Endothelial cell of umbilical vein (primary cell): ENCODE data around the gene CCR8. TPM values are rescaled to one million over a fixed set of nuclear protein-coding genes. Genes with fewer than 3 reads are reported as not detected.
"Not testable (repeated sequence)": the region's sequence is repeated elsewhere in the genome, so short reads cannot be mapped to it uniquely, and the experiment has no call there.

Experiments
- BruUV-seq: library from RNA; stranded (reverse); fragments of 400-500 nt; replicated peaks from 2 replicates; lab custom pipeline; 2021; lab: Mats Ljungman, UMichigan
- CTCF ChIA-PET: fragments of 300-600, 350-600 bp; sonication (Branson Sonifier 250); formaldehyde crosslinking; loops from one replicate; lab custom pipeline; 2021; ENCODE audit warnings: antibody characterized with exemption, inconsistent platforms; lab: Charles Lee
- POLR2A ChIA-PET: fragments of 300-600, 350-600 bp; sonication (Branson Sonifier 250); formaldehyde crosslinking; loops from one replicate; lab custom pipeline; 2021; ENCODE audit warnings: antibody characterized with exemption, inconsistent platforms; lab: Charles Lee
- DNase-seq: peaks from one replicate; pipeline ENCODE4 v3.0.0-alpha.2; 2011; ENCODE audit warnings: low read depth, low spot score
- FAIRE-seq: peaks from 2 replicates; lab custom pipeline; 2011; peaks lifted over from hg19 to GRCh38; lab: Jason Lieb, UNC
- H2AFZ ChIP-seq: 2 replicates; pipeline ENCODE4 v1.6.0; 2012; ENCODE audit warnings: low read depth, low read length, control low read depth, inconsistent platforms
- H3K27ac ChIP-seq: 2 replicates; pipeline ENCODE4 v1.5.1; 2011; ENCODE audit warnings: low read depth, mild to moderate bottlenecking, control low read depth, low read length, moderate library complexity; ENCODE audit not compliant: insufficient read depth
- H3K27me3 ChIP-seq, 2 experiments: 2 replicates each; pipeline versions ENCODE4 v1.6.0 to v1.6.1; 2011; ENCODE audit warnings: low read length in 2 of 2, mixed read lengths in 1 of 2; ENCODE audit not compliant: control insufficient read depth in 2 of 2, insufficient read depth in 2 of 2
- H3K36me3 ChIP-seq, 2 experiments: 2 replicates in 1 of 2; 3 replicates in 1 of 2; pipeline ENCODE4 v1.5.1; 2011; ENCODE audit warnings: low read length in 2 of 2, mild to moderate bottlenecking in 1 of 2, moderate library complexity in 1 of 2; ENCODE audit not compliant: control insufficient read depth in 2 of 2, insufficient read depth in 2 of 2; ENCODE audit errors: extremely low read depth in 1 of 2
- H3K4me1 ChIP-seq: 3 replicates; pipeline ENCODE4 v1.5.1; 2011; ENCODE audit warnings: mild to moderate bottlenecking, low read length; ENCODE audit not compliant: control insufficient read depth, insufficient read depth; ENCODE audit errors: extremely low read depth
- H3K4me2 ChIP-seq: 2 replicates; pipeline ENCODE4 v1.6.1; 2011; ENCODE audit warnings: low read length, control low read depth, mixed read lengths; ENCODE audit not compliant: insufficient read depth
- H3K4me3 ChIP-seq, 3 experiments: fragments of 200-600 bp in 1 of 3; sonication (generic), shearing (Covaris generic) in 1 of 3; replicated peaks in 1 of 3; 2 replicates each; pipeline ENCODE4 v1.5.1; 2011 to 2016; ENCODE audit warnings: control low read depth in 3 of 3, low read length in 3 of 3, mild to moderate bottlenecking in 2 of 3, inconsistent platforms in 1 of 3, low read depth in 1 of 3, moderate library complexity in 1 of 3; ENCODE audit not compliant: insufficient read depth in 1 of 3
- H3K79me2 ChIP-seq: 2 replicates; pipeline ENCODE4 v1.6.0; 2012; ENCODE audit warnings: low read length, inconsistent platforms; ENCODE audit not compliant: control insufficient read depth, insufficient read depth
- H3K9ac ChIP-seq: replicated peaks from 2 replicates; pipeline ENCODE3; 2011; ENCODE audit warnings: low read length, control low read depth; ENCODE audit not compliant: insufficient read depth; ENCODE audit errors: extremely low read depth
- H3K9me1 ChIP-seq: replicated peaks from 3 replicates; pipeline ENCODE4 v1.6.0; 2011; ENCODE audit warnings: mild to moderate bottlenecking, low read length; ENCODE audit not compliant: control insufficient read depth, insufficient read depth; ENCODE audit errors: extremely low read depth
- H3K9me3 ChIP-seq: replicated peaks from 2 replicates; pipeline ENCODE4 v1.5.1; 2012; ENCODE audit warnings: low read length, inconsistent platforms; ENCODE audit not compliant: control insufficient read depth, insufficient read depth
- H4K20me1 ChIP-seq: replicated peaks from 2 replicates; pipeline ENCODE3; 2011; ENCODE audit warnings: mild to moderate bottlenecking, low read length; ENCODE audit not compliant: control insufficient read depth, insufficient read depth; ENCODE audit errors: extremely low read depth
- CTCF ChIP-seq, 2 donors: IDR thresholded peaks; 1 replicate in 1 of 2; 2 replicates in 1 of 2; pipeline ENCODE4 v1.5.1; 2011; ENCODE audit warnings: low read length in 2 of 2, mild to moderate bottlenecking in 2 of 2, moderate library complexity in 2 of 2, control low read depth in 1 of 2, inconsistent platforms in 1 of 2, low read depth in 1 of 2; ENCODE audit not compliant: insufficient read depth in 1 of 2; ENCODE audit errors: extremely low read depth in 1 of 2
- EZH2 ChIP-seq: IDR thresholded peaks from 2 replicates; pipeline ENCODE4 v1.6.1; 2012; ENCODE audit warnings: borderline replicate concordance, low read depth, mild to moderate bottlenecking, moderate library complexity, low read length, inconsistent platforms; ENCODE audit not compliant: severe bottlenecking
- FOS ChIP-seq: IDR thresholded peaks from 2 replicates; pipeline ENCODE4 v1.6.1; 2011; ENCODE audit warnings: mild to moderate bottlenecking, low read length, moderate library complexity, borderline replicate concordance; ENCODE audit not compliant: insufficient read depth
- GATA2 ChIP-seq: IDR thresholded peaks from 2 replicates; pipeline ENCODE4 v1.7.0; 2011; ENCODE audit warnings: low read depth, mild to moderate bottlenecking, moderate library complexity, mixed read lengths, low read length; ENCODE audit not compliant: insufficient read length, insufficient read depth
- MAX ChIP-seq: IDR thresholded peaks from 2 replicates; pipeline ENCODE4 v1.6.1; 2011; ENCODE audit not compliant: insufficient read depth, insufficient read length
- MYC ChIP-seq: IDR thresholded peaks from one replicate; pipeline ENCODE4 v1.6.1; 2011; ENCODE audit warnings: mild to moderate bottlenecking, low read depth, low read length
- dilution Hi-C: fragments of 300-500 bp; cut with MboI; formaldehyde crosslinking; loops from one replicate; pipeline ENCODE4 v1.15.0; 2019; ENCODE audit warnings: low sequenced_read_pairs; ENCODE audit not compliant: extremely low pct_ligation_motif_present
- intact Hi-C: fragments of 100-400 bp; cut with micrococcal nuclease; formaldehyde crosslinking; loops from one replicate; pipeline ENCODE4 v1.10.0; 2022
- polyA plus RNA-seq, 4 experiments: library from polyadenylated mRNA; depleted of rRNA in 3 of 4; stranded (reverse) in 3 of 4; unstranded in 1 of 4; fragments of >200 nt; gene quantifications; 2 replicates each; pipeline versions ENCODE4 v1.2.1 to v1.2.3, GENCODE V29; 2011 to 2012; ENCODE audit warnings: missing spikeins in 1 of 4
- total RNA-seq: library from RNA; stranded (reverse); gene quantifications from 2 replicates; pipeline ENCODE4 v1.2.3, GENCODE V29; 2021

Gene CCR8
- total and polyA plus RNA-seq, 2 donors (not counting 3 experiments of a cell fraction or from before 2014, with no cell fraction given), result not detected

GRCh38 chr3:39362192-39362591, 32.7 kb downstream of the CCR8 start:
- H4K20me1 ChIP-seq, result no peaks in the 10 kb centered on the region
- H3K9ac ChIP-seq, result no peak overlapping the region
- dilution Hi-C loops, result no loop called here
- H3K4me2 ChIP-seq, result no peak overlapping the region
- BruUV-seq, result no TSS peak
- H3K27ac ChIP-seq, result no peak overlapping the region
- TF ChIP-seq GATA2 (no peak), EZH2 (no peak), MYC (no peak), MAX (no peak)
- ChIA-PET POLR2A (no interaction called here), CTCF (no interaction called here)
- no peaks in the 10 kb centered on the region for H3K4me1 ChIP-seq
- no peaks in the 10 kb centered on the region for H3K79me2 ChIP-seq
- intact Hi-C loops, result no loop called here
- no peaks in the 10 kb centered on the region for H3K9me1 ChIP-seq
- FAIRE-seq, result no peak
- H3K27me3 ChIP-seq, result peaks cover 2 to 6% of the 10 kb centered on the region in 2 experiments
- DNase-seq, result no peak
- no peaks in the 10 kb centered on the region for H3K9me3 ChIP-seq
- H3K36me3 ChIP-seq, result no peaks in the 10 kb centered on the region
- H3K4me3 ChIP-seq, result no peak overlapping the region
- no peak overlapping the region for H2AFZ ChIP-seq

- FAIRE-seq, result no peak
- no peak overlapping the region for H3K4me2 ChIP-seq
- no peaks in the 10 kb centered on the region for H3K79me2 ChIP-seq
- TF ChIP-seq FOS (no peak), CTCF (IDR thresholded peaks at IDR 0.05; ENCODE audit: extremely low read depth in 1 of 2, insufficient read depth in 1 of 2, low read depth in 1 of 2, low read length in 2 of 2) (no peak)
- no peaks in the 10 kb centered on the region for H3K9me3 ChIP-seq
- ChIA-PET POLR2A (no interaction called here), CTCF (no interaction called here)
- H2AFZ ChIP-seq, result no peak overlapping the region
- H4K20me1 ChIP-seq, result no peaks in the 10 kb centered on the region
- no peaks in the 10 kb centered on the region for H3K4me1 ChIP-seq
- peaks cover 0 to 6% of the 10 kb centered on the region in 2 experiments for H3K27me3 ChIP-seq
- H3K9me1 ChIP-seq, result no peaks in the 10 kb centered on the region
- BruUV-seq, result no TSS peak
- no peak overlapping the region for H3K4me3 ChIP-seq
- no peak for DNase-seq
- H3K36me3 ChIP-seq, result no peaks in the 10 kb centered on the region
- intact Hi-C loops, result no loop called here
- H3K9ac ChIP-seq, result no peak overlapping the region
- dilution Hi-C loops, result no loop called here
- no peak overlapping the region for H3K27ac ChIP-seq
Measured at GRCh38 chr3:39362812-39363211, 33.3 kb downstream of the CCR8 start.

- H3K4me2 ChIP-seq, H3K79me2 ChIP-seq, H3K9me3 ChIP-seq, H3K9ac ChIP-seq, POLR2A ChIA-PET, DNase-seq, H3K9me1 ChIP-seq, H3K27me3 ChIP-seq, CTCF ChIA-PET, H2AFZ ChIP-seq, H3K4me1 ChIP-seq, dilution Hi-C loops, BruUV-seq, H3K36me3 ChIP-seq, H3K27ac ChIP-seq, H3K4me3 ChIP-seq, intact Hi-C loops, H4K20me1 ChIP-seq, FAIRE-seq: not testable (repeated sequence)
Measured at GRCh38 chr3:39370450-39370849, 40.9 kb downstream of the CCR8 start.
